ENCODE measurements around the gene SIRT4. TPM values are rescaled to one million over a fixed set of nuclear protein-coding genes. Genes with fewer than 3 reads are reported as not detected.
"Not testable (repeated sequence)": the region's sequence is repeated elsewhere in the genome, so short reads cannot be mapped to it uniquely, and the experiment has no call there.

The SIRT4 gene, protein sequence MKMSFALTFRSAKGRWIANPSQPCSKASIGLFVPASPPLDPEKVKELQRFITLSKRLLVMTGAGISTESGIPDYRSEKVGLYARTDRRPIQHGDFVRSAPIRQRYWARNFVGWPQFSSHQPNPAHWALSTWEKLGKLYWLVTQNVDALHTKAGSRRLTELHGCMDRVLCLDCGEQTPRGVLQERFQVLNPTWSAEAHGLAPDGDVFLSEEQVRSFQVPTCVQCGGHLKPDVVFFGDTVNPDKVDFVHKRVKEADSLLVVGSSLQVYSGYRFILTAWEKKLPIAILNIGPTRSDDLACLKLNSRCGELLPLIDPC
- not detected for total RNA-seq

DNA sequence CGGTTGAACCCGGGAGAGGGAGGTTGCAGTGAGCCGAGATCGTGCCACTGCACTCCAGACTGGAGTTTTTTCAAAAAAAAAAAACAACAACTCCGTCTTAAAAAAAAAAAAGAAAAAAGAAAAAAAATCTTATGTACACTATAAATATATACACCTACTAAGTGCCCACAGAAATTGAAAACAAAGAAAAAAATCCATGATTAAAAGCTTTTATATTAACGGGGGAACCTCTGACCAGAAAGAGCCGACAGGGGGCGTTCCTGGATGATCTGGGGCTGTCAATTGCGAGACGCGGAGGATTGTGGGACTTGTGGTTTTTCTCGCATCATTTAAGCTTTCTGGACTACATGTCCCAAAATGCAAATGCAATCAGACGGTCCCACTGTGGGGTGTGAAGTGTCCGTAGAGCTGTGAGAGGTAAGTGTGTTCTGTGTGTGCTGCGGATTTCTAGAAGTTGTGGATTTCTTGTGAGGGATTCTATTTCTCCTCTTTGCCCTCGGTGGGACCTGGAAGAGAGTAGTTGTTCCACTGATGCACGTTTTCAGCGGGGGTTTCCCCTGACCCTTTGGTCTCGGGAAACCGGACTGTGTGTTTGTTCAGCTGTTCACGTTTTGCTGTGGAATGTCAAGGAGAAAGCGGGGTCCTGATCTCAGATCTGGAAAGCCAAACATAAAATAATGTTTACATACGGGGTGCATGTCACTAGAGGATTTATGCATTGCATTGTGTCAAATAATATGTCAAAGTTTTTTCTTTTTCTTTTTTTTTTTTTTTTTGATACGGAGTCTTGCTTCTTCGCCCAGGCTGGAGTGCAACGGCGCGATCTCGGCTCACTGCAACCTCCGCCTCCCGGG lies at the start of gene SIRT4:
TSS of gene SIRT4 (plus strand) at position 360 of the 854 bp plus-strand sequence. CDS start 1,241 bp downstream, outside the sequence.
- peak; percentile 88 for DNase-seq (ENCODE audit: low spot score)

- not testable (repeated sequence) for DNase-seq (ENCODE audit: low spot score)
These were observed 48.8 kb upstream of the SIRT4 start for GRCh38 chr12:120253313-120253712.

GRCh38 chr12:120254809-120255208 lies 47.3 kb upstream of the SIRT4 start:
- no peak for DNase-seq (ENCODE audit: low spot score)

DNA sequence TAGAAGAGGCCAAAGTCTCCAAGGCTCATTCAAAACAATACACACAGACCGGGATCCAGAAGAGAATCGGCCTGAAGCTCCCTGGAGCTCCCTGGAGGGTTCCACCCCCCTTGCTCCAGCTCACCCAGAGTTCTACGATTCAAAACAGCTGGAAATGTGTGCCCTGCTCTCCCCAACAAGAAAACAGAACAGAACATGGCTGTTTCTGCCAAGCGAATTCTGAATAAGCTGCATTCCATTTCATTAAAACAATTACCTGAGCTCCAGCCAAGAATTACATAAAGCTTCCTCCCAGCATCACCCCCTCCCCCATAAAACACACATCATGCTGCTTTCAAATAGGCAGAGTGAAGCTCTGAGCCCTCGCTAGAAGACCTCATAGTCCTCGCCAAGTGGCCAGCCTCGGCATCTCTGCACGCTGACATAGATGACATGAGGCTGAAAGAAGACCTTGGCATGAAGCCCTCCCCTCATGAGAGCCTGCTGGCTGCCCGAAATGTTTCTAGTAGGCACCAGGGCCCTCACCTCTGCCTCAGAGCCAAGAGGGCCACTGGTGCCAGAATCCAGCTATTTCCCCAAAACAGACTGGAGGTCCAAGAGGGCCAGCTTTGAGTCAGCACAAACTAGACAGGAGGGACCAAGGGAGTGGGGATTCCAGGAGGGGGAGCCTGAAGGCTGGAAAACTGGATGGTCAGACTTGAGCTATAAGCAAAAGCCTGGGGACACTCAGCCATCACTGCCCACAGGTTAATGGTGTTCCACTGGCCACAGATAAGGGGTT lies 44.9 kb upstream of the SIRT4 start:
- no peak for DNase-seq (ENCODE audit: low spot score)

DNA sequence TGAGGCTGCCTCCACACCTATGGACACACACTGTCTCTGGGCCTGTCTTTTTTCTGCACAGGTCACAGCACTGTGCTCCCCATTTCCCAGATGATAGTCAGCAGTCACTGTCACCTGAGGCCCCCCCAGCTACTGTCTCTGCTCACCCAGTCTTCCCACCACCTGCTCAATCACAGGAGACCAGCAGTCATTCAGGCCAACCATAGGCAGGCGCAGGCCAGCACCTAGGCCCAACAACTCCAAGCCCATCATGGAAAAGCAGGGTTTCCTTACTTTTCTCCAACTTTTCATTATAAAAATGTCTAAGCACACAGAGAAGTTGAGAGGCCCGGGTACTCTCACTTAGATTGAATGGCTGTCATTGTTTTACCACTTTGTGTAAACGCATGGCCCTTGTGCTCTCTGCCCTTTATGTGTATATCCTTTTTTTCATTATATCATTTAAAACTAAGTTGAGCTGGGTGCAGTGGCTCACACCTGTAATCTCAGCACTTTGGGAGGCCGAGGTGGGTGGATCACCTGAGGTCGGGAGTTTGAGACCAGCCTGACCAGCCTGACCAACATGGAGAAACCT lies 43.7 kb upstream of the SIRT4 start:
- DNase-seq (ENCODE audit: low spot score): no peak

GRCh38 chr12:120259418-120260202 lies 42.5 kb upstream of the SIRT4 start:
- DNase-seq (ENCODE audit: low spot score): no peak

DNA sequence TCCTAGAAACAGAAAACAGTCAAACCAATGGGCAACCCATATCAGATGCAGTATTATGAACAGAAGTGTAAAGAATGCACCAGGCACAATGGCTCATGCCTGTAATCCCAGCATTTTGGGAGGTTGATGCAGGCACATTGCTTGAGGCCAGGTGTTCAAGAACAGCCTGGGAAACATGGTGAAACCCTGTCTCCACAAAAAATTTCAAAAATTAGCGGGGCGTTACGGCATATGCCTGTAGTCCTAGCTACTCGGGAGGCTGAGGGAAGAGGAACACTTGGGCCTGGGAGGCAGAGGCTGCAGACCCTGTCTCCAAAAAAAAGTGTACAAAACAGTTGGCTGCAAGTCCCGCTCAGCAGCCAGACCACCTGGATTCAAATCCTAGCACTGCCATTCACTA lies 41.5 kb upstream of the SIRT4 start:
- no peak for DNase-seq (ENCODE audit: low spot score)

DNA sequence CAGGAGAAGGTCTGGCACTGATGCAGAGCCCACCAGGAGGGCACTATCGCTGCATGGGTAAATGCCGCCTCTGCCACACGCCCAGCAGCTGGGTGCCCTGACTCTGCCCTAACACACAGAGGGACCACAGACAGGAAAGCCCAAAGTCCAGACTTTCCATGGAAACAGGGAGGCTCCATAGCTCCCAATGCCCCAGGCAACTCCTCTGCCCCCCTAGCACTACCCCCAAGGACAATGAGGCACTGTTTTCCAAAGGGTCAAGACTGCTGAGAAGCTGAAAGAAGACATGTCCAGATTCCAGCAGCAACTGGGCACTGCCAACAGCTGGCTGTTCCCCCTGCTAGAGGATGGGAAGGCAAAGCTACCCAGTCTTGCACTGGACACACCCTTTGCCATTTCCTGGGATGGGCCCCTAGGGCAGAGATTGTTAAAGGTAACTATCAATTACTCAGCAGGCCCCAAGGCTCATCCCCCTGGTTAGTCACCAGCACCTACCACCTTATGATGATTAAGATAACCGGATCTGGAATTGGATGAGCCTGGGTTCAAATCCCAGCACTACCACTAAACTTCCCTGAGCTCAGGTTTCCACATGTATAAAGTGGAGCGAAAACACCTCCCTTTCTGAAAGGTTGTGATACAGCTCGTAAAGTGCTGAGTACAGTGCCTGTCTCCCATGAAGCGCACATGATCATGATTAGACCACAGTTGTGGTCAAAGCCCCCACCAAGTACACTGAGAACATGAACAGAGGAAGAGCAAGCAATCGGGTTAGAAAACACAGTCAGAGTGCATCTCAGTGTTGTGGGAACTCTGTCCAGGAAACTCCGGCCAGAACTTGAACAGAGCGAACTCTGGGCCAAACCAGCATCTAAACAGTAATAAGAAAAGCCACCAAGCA lies 39.9 kb upstream of the SIRT4 start:
- DNase-seq (ENCODE audit: low spot score): peak; percentile 62

GRCh38 chr12:120262852-120263747 lies 39.0 kb upstream of the SIRT4 start:
- peak; percentile 56 for DNase-seq (ENCODE audit: low spot score)

GRCh38 chr12:120263748-120264085 lies 38.4 kb upstream of the SIRT4 start:
- no peak for DNase-seq (ENCODE audit: low spot score)

- DNase-seq (ENCODE audit: low spot score): peak; percentile 81
These were observed 37.8 kb upstream of the SIRT4 start for GRCh38 chr12:120264086-120264903.

GRCh38 chr12:120264904-120265472 lies 37.1 kb upstream of the SIRT4 start:
- DNase-seq (ENCODE audit: low spot score): no peak

DNA sequence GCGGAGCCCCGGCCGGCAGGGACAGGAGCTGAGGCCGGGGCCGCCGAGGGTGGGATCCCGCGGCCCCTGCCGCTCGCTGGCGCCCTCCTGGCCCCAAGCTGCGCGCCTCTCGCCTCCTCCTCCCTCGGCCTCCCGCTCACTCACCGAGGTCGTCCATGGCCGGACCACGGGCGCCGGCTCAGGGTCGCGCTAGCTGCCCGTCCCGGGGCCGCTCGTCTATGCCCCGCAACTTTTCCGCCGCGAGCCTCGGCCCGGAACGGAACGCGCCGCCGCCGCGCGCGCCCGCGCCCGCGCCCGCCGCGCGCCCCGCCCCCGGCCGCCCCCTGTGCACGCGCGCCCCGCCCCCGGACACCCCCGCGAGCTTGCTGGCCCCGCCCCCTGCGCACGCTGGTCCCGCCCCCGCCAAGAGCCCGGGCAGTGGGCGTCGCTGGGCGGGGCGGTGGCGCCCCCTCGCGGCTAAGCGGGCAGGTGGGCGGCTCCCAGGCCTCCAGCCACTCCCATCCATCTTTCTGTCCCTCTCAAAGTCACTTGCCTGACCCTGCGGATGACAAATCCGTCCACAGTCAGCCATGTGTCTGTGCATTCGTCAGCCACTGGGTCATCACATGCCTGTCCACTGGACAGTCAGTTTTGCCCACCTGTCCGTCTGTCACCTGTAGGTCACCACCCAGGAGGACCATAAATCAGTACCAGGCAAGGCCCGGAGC lies 36.5 kb upstream of the SIRT4 start, which contains the start of gene PXN:
TSS of gene PXN (minus strand) at position 258 of the 707 bp plus-strand sequence. CDS start at position 157, 101 bp downstream.
- peak; percentile 89 for DNase-seq (ENCODE audit: low spot score)

DNA sequence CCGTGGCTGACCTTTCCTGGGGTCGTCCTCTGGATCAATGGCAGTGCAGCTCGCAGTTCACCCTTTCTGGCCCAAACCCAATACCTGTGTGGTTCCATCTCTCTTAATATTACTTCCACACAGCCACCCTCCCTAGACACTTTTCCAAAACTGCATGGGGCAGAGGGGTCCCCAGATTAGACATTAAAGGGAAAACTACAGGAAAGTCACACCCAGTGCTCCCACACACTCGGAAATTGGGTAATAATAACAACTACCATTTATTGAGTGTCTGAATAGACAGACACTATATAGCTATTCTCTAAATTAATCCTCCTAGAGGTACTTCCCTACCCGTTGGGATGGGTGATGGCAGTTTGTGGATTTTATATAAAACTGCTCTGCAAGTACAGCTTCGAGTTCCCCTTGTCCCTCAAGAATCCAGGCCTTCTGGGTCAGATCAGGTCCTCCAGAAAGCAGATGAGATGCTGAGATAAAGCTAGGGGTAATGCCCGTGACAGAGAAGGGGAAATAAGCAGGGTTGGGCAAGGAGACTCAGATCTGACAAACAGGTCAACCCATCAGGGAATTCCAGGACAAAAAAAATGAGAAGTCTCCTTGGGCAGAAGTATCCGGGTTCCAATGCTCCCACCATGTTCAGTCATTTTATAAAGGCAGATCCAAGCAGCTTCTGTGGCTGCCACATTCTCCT lies 35.8 kb upstream of the SIRT4 start:
- DNase-seq (ENCODE audit: low spot score): no peak

DNA sequence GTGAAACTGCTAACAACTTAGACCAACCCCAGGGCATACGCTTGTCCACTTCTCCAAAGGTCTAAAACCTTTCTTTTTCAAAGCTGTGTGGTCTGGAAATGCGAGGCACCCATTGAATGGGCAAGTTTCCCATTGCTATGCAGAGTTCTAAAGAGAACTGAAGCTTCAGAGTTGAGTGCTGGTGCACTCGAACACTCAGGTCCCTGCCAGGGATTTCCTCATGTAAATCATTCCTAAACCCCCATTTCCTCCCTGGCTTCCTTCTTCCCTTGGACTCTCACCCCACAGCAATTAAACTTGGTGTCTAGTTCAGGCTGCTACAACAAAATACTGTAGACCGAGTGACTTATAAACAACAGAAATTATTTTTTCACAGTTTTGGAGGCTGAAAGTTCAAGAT lies 34.4 kb upstream of the SIRT4 start:
- no peak for DNase-seq (ENCODE audit: low spot score)

DNA sequence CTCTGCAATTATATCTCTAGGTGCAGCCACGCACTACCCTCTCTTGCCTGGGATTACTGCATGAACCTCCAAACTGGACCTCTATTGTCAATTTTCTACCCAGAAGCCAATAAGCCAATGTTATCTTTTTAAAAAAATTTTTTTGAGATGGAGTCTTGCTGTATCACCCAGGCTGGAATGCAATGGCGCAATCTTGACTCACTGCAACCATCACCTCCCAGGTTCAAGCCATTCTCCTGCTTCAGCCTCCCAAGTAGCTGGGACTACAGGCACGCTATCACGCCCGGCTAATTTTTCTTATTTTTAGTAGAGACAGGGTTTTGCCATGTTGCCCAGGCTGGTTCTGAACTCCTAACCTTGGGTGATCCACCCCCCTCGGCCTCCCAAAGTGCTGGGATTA lies 25.4 kb upstream of the SIRT4 start:
- no peak for DNase-seq (ENCODE audit: low spot score)

Measured in ureter (tissue), 1 donor.